Measurements from ENCODE around the gene DMBX1.

Gene DMBX1

GRCh38 chr1:46494910-46495309 is 5.3 kb downstream of the DMBX1 start:
- Histone ChIP-seq H3K4me3 (ENCODE audit: low read depth, low read length) (no peak overlapping the region), H3K27ac (no peak overlapping the region), H3K27me3 (replicated peaks) (peaks cover 64% of the 10 kb centered on the region), H3K36me3 (replicated peaks) (no peaks in the 10 kb centered on the region)
- DNase-seq: no peak
- no peak for TF ChIP-seq CTCF (IDR thresholded peaks at IDR 0.05; ENCODE audit: low read depth, low read length, missing control alignments)
- in situ Hi-C loops (cut with HindIII; ENCODE audit: low pct_ligation_motif_present, low sequenced_read_pairs): no loop called here

- Histone ChIP-seq H3K27ac (no peak overlapping the region), H3K36me3 (replicated peaks) (no peaks in the 10 kb centered on the region), H3K4me3 (ENCODE audit: low read depth, low read length) (no peak overlapping the region), H3K27me3 (replicated peaks) (peaks cover 59% of the 10 kb centered on the region)
- in situ Hi-C loops (cut with HindIII; ENCODE audit: low pct_ligation_motif_present, low sequenced_read_pairs): no loop called here
- DNase-seq: no peak
- no peak for TF ChIP-seq CTCF (IDR thresholded peaks at IDR 0.05; ENCODE audit: low read depth, low read length, missing control alignments)
Measured at GRCh38 chr1:46495778-46496177, 6.1 kb downstream of the DMBX1 start.

GRCh38 chr1:46496505-46496904 is 6.9 kb downstream of the DMBX1 start:
- peaks cover 54% of the 10 kb centered on the region for H3K27me3 ChIP-seq (replicated peaks)
- TF ChIP-seq CTCF (IDR thresholded peaks at IDR 0.05; ENCODE audit: low read depth, low read length, missing control alignments): no peak
- in situ Hi-C loops (cut with HindIII; ENCODE audit: low pct_ligation_motif_present, low sequenced_read_pairs): no loop called here
- no peak overlapping the region for H3K4me3 ChIP-seq (ENCODE audit: low read depth, low read length)
- H3K36me3 ChIP-seq (replicated peaks): no peaks in the 10 kb centered on the region
- DNase-seq: no peak
- no peak overlapping the region for H3K27ac ChIP-seq

- H3K27me3 ChIP-seq (replicated peaks): peaks cover 52% of the 10 kb centered on the region
- in situ Hi-C loops (cut with HindIII; ENCODE audit: low pct_ligation_motif_present, low sequenced_read_pairs): no loop called here
- no peak overlapping the region for H3K4me3 ChIP-seq (ENCODE audit: low read depth, low read length)
- no peak overlapping the region for H3K27ac ChIP-seq
- TF ChIP-seq CTCF (IDR thresholded peaks at IDR 0.05; ENCODE audit: low read depth, low read length, missing control alignments): no peak
- H3K36me3 ChIP-seq (replicated peaks): no peaks in the 10 kb centered on the region
- DNase-seq: no peak
Measured at GRCh38 chr1:46497020-46497419, 7.4 kb downstream of the DMBX1 start.

GRCh38 chr1:46497665-46498064 is 8.0 kb downstream of the DMBX1 start:
- in situ Hi-C loops (cut with HindIII; ENCODE audit: low pct_ligation_motif_present, low sequenced_read_pairs): no loop called here
- DNase-seq: no peak
- Histone ChIP-seq H3K4me3 (ENCODE audit: low read depth, low read length) (no peak overlapping the region), H3K27me3 (replicated peaks) (peaks cover 47% of the 10 kb centered on the region), H3K36me3 (replicated peaks) (no peaks in the 10 kb centered on the region), H3K27ac (no peak overlapping the region)
- no peak for TF ChIP-seq CTCF (IDR thresholded peaks at IDR 0.05; ENCODE audit: low read depth, low read length, missing control alignments)

GRCh38 chr1:46501528-46501927 is 11.9 kb downstream of the DMBX1 start:
- H3K27me3 ChIP-seq (replicated peaks): peaks cover 23% of the 10 kb centered on the region
- H3K27ac ChIP-seq: no peak overlapping the region
- no peak for TF ChIP-seq CTCF (IDR thresholded peaks at IDR 0.05; ENCODE audit: low read depth, low read length, missing control alignments)
- in situ Hi-C loops (cut with HindIII; ENCODE audit: low pct_ligation_motif_present, low sequenced_read_pairs): no loop called here
- H3K36me3 ChIP-seq (replicated peaks): no peaks in the 10 kb centered on the region
- DNase-seq: no peak
- H3K4me3 ChIP-seq (ENCODE audit: low read depth, low read length): no peak overlapping the region

All from brain microvascular endothelial cell (primary cell).